Muscle of back (tissue), 11 donors: ENCODE results near the gene ARL8A. TPM values are rescaled to one million over a fixed set of nuclear protein-coding genes. Genes with fewer than 3 reads are reported as not detected.
"Not testable (repeated sequence)": the region's sequence is repeated elsewhere in the genome, so short reads cannot be mapped to it uniquely, and the experiment has no call there.

Experiments
- DNase-seq, 3 donors: peaks; one replicate each; pipeline versions ENCODE4 v3.0.0 to v3.0.0-alpha.2; 2013
- polyA plus RNA-seq, 10 donors: library from polyadenylated mRNA; unstranded; fragments of 120-200 nt; gene quantifications; one replicate each; pipeline ENCODE4 v1.2.1, GENCODE V29; 2013; ENCODE audit not compliant: insufficient read length in 10 of 10

Gene ARL8A
- polyA plus RNA-seq, 10 donors = 34.3 to 43.1 (median 38.4) TPM

- DNase-seq = no peak
Observed at GRCh38 chr1:202160377-202160940, 15.9 kb upstream of the ARL8A start, which contains the start of gene PTPN7. PTPN7 (minus strand) TSS chr1:202160602; CDS start chr1:202159402, 1,200 bp downstream.

GRCh38 chr1:202159534-202160371, 15.2 kb upstream of the ARL8A start:
- no peak for DNase-seq

GRCh38 chr1:202158810-202159533, 14.4 kb upstream of the ARL8A start:
- no peak for DNase-seq

GRCh38 chr1:202157945-202158344, 13.4 kb upstream of the ARL8A start:
- DNase-seq = no peak

GRCh38 chr1:202156590-202156989, 12.1 kb upstream of the ARL8A start:
- no peak for DNase-seq

- no peak for DNase-seq
Observed at GRCh38 chr1:202155478-202156021, 11.0 kb upstream of the ARL8A start.

GRCh38 chr1:202154766-202155477, 10.4 kb upstream of the ARL8A start:
- peak in 2 of 3 donors; percentile 52 to 75 for DNase-seq

- no peak for DNase-seq
Observed at GRCh38 chr1:202154148-202154765, 9.7 kb upstream of the ARL8A start.

GRCh38 chr1:202153284-202153683, 8.7 kb upstream of the ARL8A start:
- DNase-seq = no peak

GRCh38 chr1:202152399-202152798, 7.9 kb upstream of the ARL8A start:
- no peak for DNase-seq

GRCh38 chr1:202151045-202151444, 6.5 kb upstream of the ARL8A start:
- DNase-seq = no peak

- DNase-seq = no peak
Observed at GRCh38 chr1:202150602-202151001, 6.1 kb upstream of the ARL8A start.

GRCh38 chr1:202150187-202150586, 5.7 kb upstream of the ARL8A start:
- DNase-seq = no peak

- DNase-seq = no peak
Observed at GRCh38 chr1:202149566-202149965, 5.0 kb upstream of the ARL8A start.

GRCh38 chr1:202148391-202148790, 3.9 kb upstream of the ARL8A start:
- no peak for DNase-seq

- DNase-seq = no peak
Observed at GRCh38 chr1:202146993-202147392, 2.5 kb upstream of the ARL8A start.

GRCh38 chr1:202146279-202146678, 1.7 kb upstream of the ARL8A start:
- no peak for DNase-seq

GRCh38 chr1:202145744-202146140, 1.2 kb upstream of the ARL8A start:
- DNase-seq = not testable (repeated sequence)

- DNase-seq = no peak
Observed at GRCh38 chr1:202145068-202145743, 669 bp upstream of the ARL8A start.

GRCh38 chr1:202143768-202144401, 652 bp downstream of the ARL8A start:
- peak in 2 of 3 donors; percentile 58 to 72 for DNase-seq
